ENCODE measurements around the gene DCST2. TPM values are rescaled to one million over a fixed set of nuclear protein-coding genes. Genes with fewer than 3 reads are reported as not detected.
A peak's percentile ranks its signal among the peaks of the same experiment; 100 is the strongest.
"Not testable (repeated sequence)": the region's sequence is repeated elsewhere in the genome, so short reads cannot be mapped to it uniquely, and the experiment has no call there.

DCST2 gene
- total and polyA plus RNA-seq, 12 donors, result 0.14 to 15.2 (median 1.1) TPM; not detected in 2

- H3K9me3 ChIP-seq (replicated peaks in 1 of 3), result no peaks in the 10 kb centered on the region
- WGBS, 4 donors, result 0 to 1% (median 0%) methylated on average over 25 to 26 of the region's 26 CpGs
These were observed 50.5 kb downstream of the DCST2 start, which contains the start of gene FLAD1 for GRCh38 chr1:154982897-154983648. Gene FLAD1 (plus strand): TSS chr1:154983344. CDS start chr1:154983695, 351 bp downstream.

GRCh38 chr1:154982341-154982740 lies 51.2 kb downstream of the DCST2 start:
- H3K4me3 ChIP-seq, result peak overlapping the region in 1 of 4 donors; percentile 92
- H3K9me3 ChIP-seq (replicated peaks in 1 of 3), result no peaks in the 10 kb centered on the region
- intact Hi-C loops (cut with DNase I), result no loop called here
- DNase-seq, result no peak
- H3K27me3 ChIP-seq, result no peaks in the 10 kb centered on the region
- H3K36me3 ChIP-seq (replicated peaks in 1 of 2), result no peaks in the 10 kb centered on the region
- no peak overlapping the region for H3K27ac ChIP-seq
- peaks cover 7 to 14% of the 10 kb centered on the region in 2 donors for H3K4me1 ChIP-seq (replicated peaks in 1 of 2)
- TF ChIP-seq CTCF (IDR thresholded peaks at IDR 0.05) (no peak), POLR2A (IDR thresholded peaks at IDR 0.05) (no peak)
- 66 to 76% (median 75%) methylated on average over 6 of the region's 6 CpGs for WGBS, 4 donors

More at GRCh38 chr1:154982897-154983648, 50.5 kb downstream of the DCST2 start, which contains the start of gene FLAD1:
- Histone ChIP-seq H3K27me3 (no peaks in the 10 kb centered on the region), H3K36me3 (replicated peaks in 1 of 2) (no peaks in the 10 kb centered on the region), H3K4me3 (peak within 1 kb of the TSS in 3 of 4 donors; percentile 21 to 92 (median 50)), H3K4me1 (replicated peaks in 1 of 2) (peaks cover 7 to 14% of the 10 kb centered on the region in 2 donors), H3K27ac (peak within 1 kb of the TSS in 2 of 5 donors; percentile 43 to 47)
- TF ChIP-seq POLR2A (IDR thresholded peaks at IDR 0.05) (peak in 1 of 2 donors; percentile 32), CTCF (IDR thresholded peaks at IDR 0.05) (no peak)
- peak; percentile 97 to 100 (median 99) for DNase-seq
- intact Hi-C loops (cut with DNase I), result no loop called here

GRCh38 chr1:154978360-154978759 lies 55.2 kb downstream of the DCST2 start:
- intact Hi-C loops (cut with DNase I), result no loop called here
- H3K4me1 ChIP-seq (replicated peaks in 1 of 2), result peaks cover 4 to 20% of the 10 kb centered on the region in 2 donors
- no peaks in the 10 kb centered on the region for H3K27me3 ChIP-seq
- TF ChIP-seq POLR2A (IDR thresholded peaks at IDR 0.05) (no peak), CTCF (IDR thresholded peaks at IDR 0.05) (no peak)
- no peaks in the 10 kb centered on the region for H3K36me3 ChIP-seq (replicated peaks in 1 of 2)
- no peak overlapping the region for H3K4me3 ChIP-seq
- WGBS, 4 donors, result 91 to 97% (median 94%) methylated on average over 3 of the region's 3 CpGs
- no peak overlapping the region for H3K27ac ChIP-seq
- H3K9me3 ChIP-seq (replicated peaks in 1 of 3), result no peaks in the 10 kb centered on the region
- DNase-seq, result no peak

- intact Hi-C loops (cut with DNase I); H3K9me3 ChIP-seq (replicated peaks in 1 of 3); H3K27ac ChIP-seq; DNase-seq; H3K36me3 ChIP-seq (replicated peaks in 1 of 2); H3K27me3 ChIP-seq; H3K4me3 ChIP-seq: not testable (repeated sequence)
- WGBS, 4 donors, result 48 to 65% (median 53%) methylated on average over 3 of the region's 3 CpGs
- peaks cover 8 to 25% of the 10 kb centered on the region in 2 donors for H3K4me1 ChIP-seq (replicated peaks in 1 of 2)
These were observed 55.8 kb downstream of the DCST2 start for GRCh38 chr1:154977762-154978161.
